Activated naive CD8-positive, alpha-beta T cell treated with anti-CD3 and anti-CD28 coated beads, Interleukin-2, amount 10 ng/mL, durations not matched to agents 7 days and 5 days (primary cell): ENCODE measurements around the gene SEPSECS. TPM values are rescaled to one million over a fixed set of nuclear protein-coding genes. Genes with fewer than 3 reads are reported as not detected.

Experiments used
- ATAC-seq: fragments of 150-1000 bp; cut with Tn5 transposase; one replicate; pipeline ENCODE4 v1.10.0; 2021; ENCODE audit warnings: low read depth, moderate library complexity
- POLR2A ChIA-PET: fragments of 350-600 bp; sonication (Branson Sonifier 250); formaldehyde crosslinking; loops from one replicate; lab custom pipeline; 2021; ENCODE audit warnings: antibody characterized with exemption; lab: Charles Lee
- DNase-seq: peaks from one replicate; pipeline ENCODE4 v3.0.0; 2021
- H3K27ac Mint-ChIP-seq: one replicate; pipeline ENCODE4 v1.8.0; 2022; ENCODE audit warnings: mild to moderate bottlenecking, mixed read lengths
- H3K27me3 Mint-ChIP-seq: one replicate; pipeline ENCODE4 v1.8.0; 2022; ENCODE audit warnings: mild to moderate bottlenecking, moderate library complexity, mixed read lengths
- H3K36me3 Mint-ChIP-seq: one replicate; pipeline ENCODE4 v1.8.0; 2021; ENCODE audit warnings: mild to moderate bottlenecking, mixed read lengths
- H3K4me1 Mint-ChIP-seq: one replicate; pipeline ENCODE4 v1.8.0; 2021; ENCODE audit warnings: mixed read lengths
- H3K4me3 Mint-ChIP-seq: one replicate; pipeline ENCODE4 v1.8.0; 2022; ENCODE audit warnings: mild to moderate bottlenecking, moderate library complexity, mixed read lengths
- H3K9me3 Mint-ChIP-seq: one replicate; pipeline ENCODE4 v1.8.0; 2021; ENCODE audit warnings: mixed read lengths
- total RNA-seq, 2 experiments: library from RNA; stranded (reverse); gene quantifications; one replicate each; pipeline ENCODE4 v1.2.3, GENCODE V29; 2021

Gene SEPSECS
- total RNA-seq, 2 experiments from 2014 or later: 15.1 to 15.5 TPM

DNA sequence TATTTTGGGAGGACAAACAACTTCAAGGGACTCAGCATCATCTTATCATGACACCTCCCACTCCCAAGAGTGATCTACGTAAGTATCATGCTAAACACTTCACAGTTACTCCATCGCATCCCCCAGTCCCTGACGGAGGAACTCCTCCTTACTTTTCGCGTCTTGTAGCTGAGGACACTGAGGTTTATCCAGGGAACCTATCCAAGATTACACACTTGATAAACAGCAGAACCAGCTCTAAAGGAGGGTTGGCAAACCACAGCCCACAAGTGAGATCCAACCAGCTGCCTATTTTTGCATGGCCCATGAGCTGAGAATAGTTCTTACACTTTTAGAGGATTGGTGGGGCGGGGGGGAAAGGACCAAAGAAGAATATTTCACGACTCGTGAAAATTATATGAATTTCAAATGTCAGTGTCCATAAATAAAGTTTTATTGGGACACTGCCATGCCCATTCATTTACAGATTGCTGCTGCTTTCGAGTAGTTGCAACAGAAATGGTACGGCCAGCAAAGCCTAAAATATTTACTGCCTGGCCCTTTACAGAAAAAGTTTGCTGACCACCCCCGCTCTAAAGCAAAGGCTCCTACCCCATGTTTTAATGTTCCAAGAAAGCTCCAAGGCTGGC, 47.8 kb downstream of the SEPSECS start:
- DNase-seq (no peak), ATAC-seq (no peak)
- Mint-ChIP-seq H3K27me3 (no peaks in the 10 kb centered on the region), H3K4me3 (no peak overlapping the region), H3K4me1 (no peaks in the 10 kb centered on the region), H3K9me3 (no peaks in the 10 kb centered on the region), H3K36me3 (peaks cover 3% of the 10 kb centered on the region), H3K27ac (no peak overlapping the region)
- POLR2A ChIA-PET: no interaction called here

DNA sequence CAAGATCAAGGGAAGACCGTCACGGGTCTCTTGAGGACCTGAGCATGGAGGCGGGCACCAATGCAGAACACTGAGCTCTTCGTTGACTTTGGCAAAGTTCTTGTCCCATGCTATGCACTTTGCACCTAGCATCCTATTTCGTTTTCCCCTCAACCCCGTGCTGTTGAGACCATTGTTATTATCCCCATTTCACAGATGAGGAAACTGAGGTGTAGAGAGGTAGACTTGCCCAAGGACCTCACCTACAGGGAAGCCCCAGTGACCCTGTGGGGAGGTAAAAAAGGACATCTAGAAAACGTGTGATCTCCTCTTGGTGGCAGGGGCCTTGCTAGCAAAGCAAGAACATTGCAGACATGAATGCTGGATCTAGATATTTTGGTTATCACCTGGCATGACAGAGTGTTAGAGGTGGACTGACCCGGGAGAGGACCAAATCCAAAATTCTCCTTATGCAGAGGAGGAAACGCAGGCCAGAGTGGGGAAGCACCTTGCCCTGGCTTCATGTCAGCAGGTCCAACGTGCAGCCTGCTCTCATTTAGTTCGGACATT, 48.5 kb downstream of the SEPSECS start:
- no peaks in the 10 kb centered on the region for H3K27me3 Mint-ChIP-seq
- peak overlapping the region; percentile 26 for H3K27ac Mint-ChIP-seq
- POLR2A ChIA-PET: no interaction called here
- DNase-seq (no peak), ATAC-seq (no peak)
- no peaks in the 10 kb centered on the region for H3K9me3 Mint-ChIP-seq
- no peak overlapping the region for H3K4me3 Mint-ChIP-seq
- H3K4me1 Mint-ChIP-seq: no peaks in the 10 kb centered on the region
- no peaks in the 10 kb centered on the region for H3K36me3 Mint-ChIP-seq

DNA sequence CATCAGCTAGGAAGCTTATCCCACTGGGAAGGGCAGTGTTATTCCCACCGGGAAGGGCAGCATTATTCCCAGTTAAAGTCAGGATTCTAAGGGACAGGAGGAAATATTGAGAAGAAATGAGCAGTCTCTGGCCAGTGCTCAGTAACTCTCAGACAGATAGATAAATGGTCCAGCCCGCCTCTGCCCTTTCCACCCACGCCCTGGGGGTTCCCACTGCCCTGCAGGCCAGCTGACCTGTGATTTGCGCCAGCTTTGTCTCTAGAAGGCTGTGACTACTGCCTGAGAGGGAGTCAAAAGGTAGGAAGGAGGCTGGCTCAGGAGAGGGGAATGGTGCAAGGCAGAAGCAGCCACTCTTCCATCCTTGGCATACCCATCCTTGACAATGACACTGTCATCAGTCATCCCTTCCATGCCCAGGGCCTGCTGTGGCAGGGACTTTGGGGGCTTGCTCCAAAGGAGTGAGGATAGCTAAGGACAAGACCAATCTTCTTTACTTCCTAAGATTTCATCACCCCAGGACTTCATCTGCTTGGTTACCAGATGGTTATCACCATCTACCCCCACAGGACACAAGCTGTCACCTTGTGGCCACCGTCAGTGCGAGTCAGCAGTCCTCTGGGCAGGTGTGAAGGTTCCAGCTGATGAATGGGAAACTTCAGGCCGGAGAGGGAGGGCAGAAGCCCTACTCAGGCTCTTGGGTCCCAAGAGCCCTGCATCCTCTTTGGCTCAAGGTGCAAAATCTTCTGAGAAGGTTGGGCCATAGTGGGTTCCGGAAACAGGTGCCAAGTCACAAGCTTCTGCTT, 49.5 kb downstream of the SEPSECS start:
- no peaks in the 10 kb centered on the region for H3K36me3 Mint-ChIP-seq
- no peak overlapping the region for H3K27ac Mint-ChIP-seq
- no peak for DNase-seq
- H3K9me3 Mint-ChIP-seq: no peaks in the 10 kb centered on the region
- POLR2A ChIA-PET: no interaction called here
- H3K4me1 Mint-ChIP-seq: no peaks in the 10 kb centered on the region
- H3K4me3 Mint-ChIP-seq: no peak overlapping the region
- no peaks in the 10 kb centered on the region for H3K27me3 Mint-ChIP-seq
- no peak for ATAC-seq

DNA sequence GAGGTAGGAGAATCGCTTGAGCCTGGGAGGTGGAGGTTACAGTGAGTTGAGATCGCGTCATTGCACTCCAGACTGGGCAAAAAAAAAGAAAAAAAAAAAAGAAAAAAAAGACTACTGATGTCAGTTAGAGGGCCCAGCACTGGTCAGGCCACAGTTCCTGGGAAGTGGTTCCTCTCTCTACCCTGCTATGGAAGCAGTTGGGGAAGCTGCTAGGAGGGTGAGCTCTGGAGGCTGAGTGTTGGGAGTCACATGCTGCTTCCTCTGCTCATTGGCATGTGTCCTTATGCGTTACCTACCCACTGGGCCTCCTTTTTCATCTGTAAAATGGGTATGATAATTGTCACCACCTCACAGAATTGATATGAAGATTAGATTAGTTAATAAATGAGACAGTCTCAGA, 50.7 kb downstream of the SEPSECS start:
- Mint-ChIP-seq H3K36me3 (no peaks in the 10 kb centered on the region), H3K4me3 (no peak overlapping the region)

DNA sequence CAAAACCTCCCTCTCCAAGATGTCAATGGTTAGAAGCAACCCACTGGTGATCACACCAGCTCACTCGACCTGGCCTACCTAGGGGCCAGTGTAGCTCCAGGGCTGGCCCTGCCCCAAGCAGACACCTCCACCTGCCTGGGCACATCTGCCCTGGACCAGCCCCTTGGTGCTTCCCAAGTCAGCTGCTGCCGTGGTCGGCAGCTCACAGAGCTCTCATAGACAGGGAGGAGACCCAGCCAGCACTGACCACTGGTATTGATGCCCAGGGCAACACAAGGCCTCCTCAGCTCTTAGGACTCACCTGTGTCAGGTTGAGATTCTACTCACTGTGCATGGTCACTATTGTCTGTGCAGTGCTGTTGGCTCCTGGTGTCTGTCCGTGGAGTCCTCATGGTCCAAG, 51.7 kb downstream of the SEPSECS start:
- POLR2A ChIA-PET: no interaction called here
- ATAC-seq: no peak
- H3K9me3 Mint-ChIP-seq: no peaks in the 10 kb centered on the region
- H3K36me3 Mint-ChIP-seq: no peaks in the 10 kb centered on the region
- no peaks in the 10 kb centered on the region for H3K27me3 Mint-ChIP-seq
- H3K4me3 Mint-ChIP-seq: no peak overlapping the region
- DNase-seq: no peak
- H3K27ac Mint-ChIP-seq: no peak overlapping the region
- no peaks in the 10 kb centered on the region for H3K4me1 Mint-ChIP-seq

More for the DNA sequence above, 50.7 kb downstream of the SEPSECS start:
- no peaks in the 10 kb centered on the region for H3K4me1 Mint-ChIP-seq
- no peak overlapping the region for H3K27ac Mint-ChIP-seq
- no peak for ATAC-seq
- H3K27me3 Mint-ChIP-seq: no peaks in the 10 kb centered on the region
- no peak for DNase-seq
- H3K9me3 Mint-ChIP-seq: no peaks in the 10 kb centered on the region
- POLR2A ChIA-PET: no interaction called here

DNA sequence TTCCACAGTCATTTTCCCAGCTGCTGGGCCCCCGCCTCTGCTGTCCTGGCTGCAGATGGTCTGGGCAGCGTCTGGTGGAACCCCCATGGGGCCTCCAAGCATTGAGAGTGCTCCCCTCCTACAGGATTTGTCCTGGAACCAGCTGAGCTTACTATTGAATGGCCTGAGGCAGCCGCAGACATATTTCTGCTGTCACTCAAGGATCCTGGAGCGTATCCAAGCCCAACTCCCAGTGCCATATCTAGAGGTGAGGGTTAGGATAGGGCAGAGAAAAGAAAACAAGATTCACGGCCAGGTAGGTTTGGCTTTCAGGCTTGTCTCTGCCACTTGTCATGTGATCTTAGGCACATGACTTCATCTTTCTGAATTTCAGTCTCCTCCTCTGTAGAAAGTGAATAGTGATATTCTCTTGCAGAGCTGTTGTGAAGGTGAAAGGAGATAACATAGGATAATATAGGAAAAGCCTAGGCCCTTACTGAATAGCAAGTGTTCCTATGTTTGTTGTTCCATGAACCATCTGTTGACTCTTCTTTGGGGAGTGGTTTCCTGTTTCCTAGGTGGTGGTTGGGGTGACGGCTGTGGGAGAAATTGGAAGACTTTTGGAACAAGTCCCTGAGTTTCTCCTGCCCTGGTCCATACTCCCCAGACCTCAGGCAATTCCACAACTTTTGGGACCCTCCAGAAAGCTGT, 52.3 kb downstream of the SEPSECS start:
- POLR2A ChIA-PET: no interaction called here

DNA sequence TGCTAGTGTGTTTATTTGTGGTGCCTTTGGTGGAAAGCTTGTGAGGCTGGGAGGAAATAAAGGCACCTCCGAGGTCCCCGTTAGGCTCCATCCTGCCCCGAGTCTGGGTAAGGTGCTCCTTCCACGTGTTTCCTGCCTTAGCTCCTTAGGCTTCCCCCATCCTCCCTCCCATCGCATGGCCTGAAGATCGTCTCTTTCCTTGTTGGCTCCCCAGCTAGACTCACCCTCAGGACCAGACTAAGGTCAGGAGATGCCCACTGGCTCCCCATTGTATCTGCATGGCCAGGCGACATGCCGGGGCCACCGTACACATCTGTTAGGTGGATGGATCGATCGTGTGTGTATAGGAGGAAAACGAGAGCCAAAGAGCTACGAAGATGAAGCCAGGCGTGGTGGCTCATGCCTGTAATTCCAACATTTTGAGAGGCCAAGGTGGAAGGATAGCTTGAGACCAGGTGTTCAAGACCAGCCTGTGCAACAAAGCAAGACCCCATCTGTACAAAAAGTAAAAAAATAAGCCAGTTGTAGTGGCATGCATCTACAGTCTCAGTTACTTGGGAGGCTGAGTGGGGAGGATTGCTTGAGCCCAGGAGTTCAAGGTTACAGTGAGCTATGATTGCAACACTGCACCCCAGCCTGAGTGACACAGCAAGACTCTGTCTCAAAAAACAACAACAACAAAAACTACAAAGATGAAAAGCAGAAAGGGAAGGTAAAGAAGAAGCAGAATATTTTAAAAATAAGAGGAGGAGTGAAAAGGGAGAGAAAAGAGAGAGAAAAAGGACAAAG, 53.7 kb downstream of the SEPSECS start:
- Mint-ChIP-seq H3K36me3 (no peaks in the 10 kb centered on the region), H3K4me3 (no peak overlapping the region), H3K4me1 (no peaks in the 10 kb centered on the region), H3K27ac (no peak overlapping the region), H3K27me3 (peaks cover 4% of the 10 kb centered on the region), H3K9me3 (peaks cover 4% of the 10 kb centered on the region)
- no peak for ATAC-seq
- POLR2A ChIA-PET: no interaction called here
- DNase-seq: no peak

More for the DNA sequence above, 52.3 kb downstream of the SEPSECS start:
- Mint-ChIP-seq H3K4me1 (no peaks in the 10 kb centered on the region), H3K27me3 (peaks cover 4% of the 10 kb centered on the region), H3K27ac (no peak overlapping the region), H3K36me3 (no peaks in the 10 kb centered on the region), H3K9me3 (no peaks in the 10 kb centered on the region), H3K4me3 (no peak overlapping the region)
- DNase-seq (no peak), ATAC-seq (no peak)

DNA sequence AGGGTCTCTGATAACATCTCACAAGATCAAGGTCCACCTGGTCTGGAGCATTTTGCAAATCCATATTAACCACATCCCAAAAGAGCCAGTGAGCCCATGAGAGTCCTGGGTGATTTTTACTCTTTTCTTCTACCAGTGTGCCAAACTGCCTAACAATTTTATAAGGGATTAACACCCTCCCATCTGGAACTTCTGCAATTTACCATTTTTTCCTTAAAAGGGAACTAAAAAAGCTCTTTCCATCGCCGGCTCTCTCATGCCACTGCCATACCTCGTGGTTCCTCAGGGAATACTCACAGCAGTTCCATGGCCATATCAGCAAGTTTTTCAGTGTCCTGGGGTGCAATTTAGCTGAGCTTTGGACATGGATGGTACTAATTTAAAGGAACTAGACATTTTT, 55.7 kb downstream of the SEPSECS start:
- peaks cover 4% of the 10 kb centered on the region for H3K27me3 Mint-ChIP-seq
- POLR2A ChIA-PET: no interaction called here
- H3K27ac Mint-ChIP-seq: no peak overlapping the region
- DNase-seq (no peak), ATAC-seq (no peak)
- H3K4me1 Mint-ChIP-seq: peaks cover 8% of the 10 kb centered on the region
- peaks cover 6% of the 10 kb centered on the region for H3K9me3 Mint-ChIP-seq
- peaks cover 2% of the 10 kb centered on the region for H3K36me3 Mint-ChIP-seq
- H3K4me3 Mint-ChIP-seq: no peak overlapping the region

DNA sequence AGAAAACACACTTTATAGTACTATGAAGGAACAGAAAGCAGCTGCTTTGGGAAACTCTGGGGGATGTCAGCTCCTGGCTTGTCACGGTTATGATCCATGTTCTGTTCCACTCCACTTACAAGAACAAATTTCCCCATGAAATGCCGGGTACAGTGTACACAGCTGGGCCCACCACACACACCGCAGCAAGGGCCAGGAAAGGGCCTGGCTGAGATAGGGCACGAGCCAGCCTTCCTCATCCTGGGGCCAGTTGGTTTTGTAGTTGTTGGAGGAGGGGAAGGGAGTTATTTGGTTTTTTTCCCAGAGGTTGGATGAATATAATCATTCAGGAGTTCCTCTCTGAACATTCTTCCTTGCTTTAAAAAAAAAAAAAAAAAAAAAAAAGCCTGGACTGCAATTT, 56.8 kb downstream of the SEPSECS start:
- Mint-ChIP-seq H3K36me3 (peaks cover 2% of the 10 kb centered on the region), H3K4me3 (no peak overlapping the region), H3K4me1 (peaks cover 8% of the 10 kb centered on the region), H3K9me3 (peaks cover 6% of the 10 kb centered on the region), H3K27ac (no peak overlapping the region), H3K27me3 (peaks cover 4% of the 10 kb centered on the region)
- POLR2A ChIA-PET: no interaction called here
- ATAC-seq (no peak), DNase-seq (no peak)

DNA sequence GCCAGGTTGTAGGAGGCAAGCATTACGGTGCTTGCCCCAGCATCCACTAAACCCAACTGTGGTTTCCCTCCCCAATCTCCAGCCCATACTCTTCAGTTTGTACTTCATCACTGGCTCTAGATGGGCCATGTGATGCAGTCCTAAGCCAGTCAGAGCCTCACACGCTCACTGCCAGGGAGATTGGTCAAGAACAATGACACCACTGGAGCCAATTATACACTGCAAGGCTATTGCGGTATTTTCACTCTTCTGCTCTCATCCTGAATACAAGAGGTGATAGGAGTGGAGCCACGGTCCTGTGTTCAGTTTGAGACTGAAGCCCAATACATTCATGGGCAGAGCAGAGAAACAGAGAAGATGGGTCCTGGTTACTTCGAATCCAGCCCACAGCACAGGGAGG, 58.4 kb downstream of the SEPSECS start:
- Mint-ChIP-seq H3K36me3 (peaks cover 2% of the 10 kb centered on the region), H3K9me3 (peaks cover 6% of the 10 kb centered on the region), H3K27me3 (peaks cover 4% of the 10 kb centered on the region), H3K4me3 (no peak overlapping the region), H3K4me1 (peaks cover 8% of the 10 kb centered on the region), H3K27ac (no peak overlapping the region)
- no peak for DNase-seq
- ATAC-seq: no peak
- POLR2A ChIA-PET: no interaction called here

DNA sequence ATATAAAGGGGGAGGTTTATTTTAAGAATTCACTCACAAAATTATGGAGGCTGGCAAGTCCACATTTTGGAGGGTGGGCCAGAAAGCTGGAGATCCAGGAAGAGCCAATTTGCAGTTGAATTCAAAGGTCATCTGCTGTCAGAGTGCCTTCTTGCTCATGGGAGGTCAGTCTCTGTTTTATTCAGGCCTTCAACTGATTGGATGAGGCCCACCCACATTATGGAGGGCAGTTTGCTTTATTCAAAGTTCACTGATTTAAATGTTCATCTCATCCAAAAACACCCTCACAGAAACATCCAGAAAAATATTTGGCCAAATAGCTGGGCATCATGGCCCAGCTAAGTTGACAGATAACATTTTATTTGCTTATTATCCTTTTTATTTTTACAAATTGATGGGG, 59.5 kb downstream of the SEPSECS start:
- Mint-ChIP-seq H3K4me1 (peaks cover 8% of the 10 kb centered on the region), H3K9me3 (peaks cover 6% of the 10 kb centered on the region), H3K27ac (no peak overlapping the region), H3K4me3 (no peak overlapping the region), H3K27me3 (peaks cover 4% of the 10 kb centered on the region), H3K36me3 (peaks cover 2% of the 10 kb centered on the region)
- DNase-seq (no peak), ATAC-seq (no peak)
- POLR2A ChIA-PET: no interaction called here

DNA sequence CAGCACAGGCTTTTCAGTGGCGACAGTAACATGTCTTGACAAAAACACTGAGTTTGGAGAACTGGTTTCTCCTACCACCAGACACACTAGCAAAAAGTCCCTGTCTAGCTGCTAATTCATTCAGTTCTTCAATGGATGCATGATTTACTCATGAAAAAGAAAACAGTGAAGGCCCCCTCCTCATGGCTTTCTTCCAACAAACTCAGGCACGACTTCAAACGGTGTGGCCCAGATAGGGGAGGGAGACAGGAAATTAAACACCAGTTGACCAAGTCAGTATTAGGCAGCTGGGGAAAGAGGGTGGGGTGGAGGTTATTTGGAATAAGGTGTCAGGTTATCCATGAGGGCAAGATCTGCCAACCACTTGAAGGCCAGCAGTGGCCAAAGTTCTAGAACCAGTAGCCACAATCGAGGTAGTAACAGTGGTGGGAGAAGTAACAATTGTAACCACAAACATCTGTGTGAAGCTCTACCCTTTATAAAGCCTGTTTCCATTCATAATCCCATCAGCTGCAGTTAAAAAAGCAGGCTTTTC, 60.2 kb downstream of the SEPSECS start:
- H3K27me3 Mint-ChIP-seq: peaks cover 4% of the 10 kb centered on the region
- H3K36me3 Mint-ChIP-seq: peaks cover 2% of the 10 kb centered on the region
- H3K4me1 Mint-ChIP-seq: peaks cover 8% of the 10 kb centered on the region
- ATAC-seq (no peak), DNase-seq (no peak)
- H3K27ac Mint-ChIP-seq: no peak overlapping the region
- no peak overlapping the region for H3K4me3 Mint-ChIP-seq
- POLR2A ChIA-PET: no interaction called here
- H3K9me3 Mint-ChIP-seq: peaks cover 6% of the 10 kb centered on the region
